ENCODE measurements around the gene KCTD5. TPM values are rescaled to one million over a fixed set of nuclear protein-coding genes. Genes with fewer than 3 reads are reported as not detected.

Gene KCTD5
- total and polyA plus RNA-seq, 2 of the 8 experiments (the other 6 are each of a cell fraction or from before 2014, with no cell fraction given): 26.6 to 31.8 TPM

DNA sequence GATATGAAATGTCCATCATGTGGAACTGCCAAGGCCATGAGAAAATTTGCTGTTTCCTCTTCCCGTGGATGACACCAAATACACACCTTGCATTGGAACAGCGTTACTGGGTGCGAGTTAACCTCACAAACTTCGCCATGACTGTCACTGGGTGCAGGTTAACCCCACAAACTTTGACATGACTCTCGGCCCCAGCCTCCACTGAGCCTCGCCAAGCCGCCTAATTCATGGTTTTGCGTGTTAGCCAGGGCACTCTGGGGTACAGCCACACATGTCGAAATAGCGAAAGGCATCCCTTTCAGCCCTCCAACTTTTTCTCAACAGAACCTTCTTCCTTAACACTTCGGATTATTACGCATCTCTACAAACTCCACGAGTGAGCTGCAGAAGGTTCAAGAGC lies 10.6 kb upstream of the KCTD5 start (continued):
- no peak for TF ChIP-seq ATF2 (IDR thresholded peaks at IDR 0.05; ENCODE audit: low read length)
- TF ChIP-seq SP2 (IDR thresholded peaks at IDR 0.05; ENCODE audit: low read length): no peak
- TF ChIP-seq SAP30 (IDR thresholded peaks at IDR 0.05; ENCODE audit: insufficient read depth, insufficient replicate concordance, low read length): no peak
- TF ChIP-seq CREB1 (IDR thresholded peaks at IDR 0.05): no peak
- no peak for TF ChIP-seq E2F6 (IDR thresholded peaks at IDR 0.05)
